Nephron progenitor cell (in vitro differentiated cells): ENCODE measurements around the gene ZNF584.
"Not testable (repeated sequence)": the region's sequence is repeated elsewhere in the genome, so short reads cannot be mapped to it uniquely, and the experiment has no call there.

Experiments
- DNase-seq: peaks from one replicate; pipeline ENCODE4 v3.0.0; 2021
- H3K27ac Mint-ChIP-seq: 2 replicates; pipeline ENCODE4 v1.8.0; 2021; ENCODE audit warnings: mild to moderate bottlenecking, moderate library complexity, mixed read lengths
- H3K27me3 Mint-ChIP-seq: 2 replicates; pipeline ENCODE4 v1.8.0; 2021; ENCODE audit warnings: mild to moderate bottlenecking, low read depth, mixed read lengths; ENCODE audit not compliant: poor library complexity
- H3K36me3 Mint-ChIP-seq: 2 replicates; pipeline ENCODE4 v1.8.0; 2021; ENCODE audit warnings: low read depth, mixed read lengths
- H3K4me1 Mint-ChIP-seq: 2 replicates; pipeline ENCODE4 v1.8.0; 2021; ENCODE audit warnings: mixed read lengths
- H3K4me3 Mint-ChIP-seq: 2 replicates; pipeline ENCODE4 v1.8.0; 2021; ENCODE audit warnings: mild to moderate bottlenecking, moderate library complexity, mixed read lengths
- H3K9me3 Mint-ChIP-seq: 2 replicates; pipeline ENCODE4 v1.8.0; 2021; ENCODE audit warnings: mild to moderate bottlenecking, moderate library complexity, mixed read lengths
- TF ChIP-seq, protein P1 (sequence below): fragments of 200-600 bp; sonication (generic); IDR thresholded peaks from 2 replicates; pipeline ENCODE4 v1.5.0; 2021; ENCODE audit warnings: antibody characterized with exemption

ZNF584 gene

DNA sequence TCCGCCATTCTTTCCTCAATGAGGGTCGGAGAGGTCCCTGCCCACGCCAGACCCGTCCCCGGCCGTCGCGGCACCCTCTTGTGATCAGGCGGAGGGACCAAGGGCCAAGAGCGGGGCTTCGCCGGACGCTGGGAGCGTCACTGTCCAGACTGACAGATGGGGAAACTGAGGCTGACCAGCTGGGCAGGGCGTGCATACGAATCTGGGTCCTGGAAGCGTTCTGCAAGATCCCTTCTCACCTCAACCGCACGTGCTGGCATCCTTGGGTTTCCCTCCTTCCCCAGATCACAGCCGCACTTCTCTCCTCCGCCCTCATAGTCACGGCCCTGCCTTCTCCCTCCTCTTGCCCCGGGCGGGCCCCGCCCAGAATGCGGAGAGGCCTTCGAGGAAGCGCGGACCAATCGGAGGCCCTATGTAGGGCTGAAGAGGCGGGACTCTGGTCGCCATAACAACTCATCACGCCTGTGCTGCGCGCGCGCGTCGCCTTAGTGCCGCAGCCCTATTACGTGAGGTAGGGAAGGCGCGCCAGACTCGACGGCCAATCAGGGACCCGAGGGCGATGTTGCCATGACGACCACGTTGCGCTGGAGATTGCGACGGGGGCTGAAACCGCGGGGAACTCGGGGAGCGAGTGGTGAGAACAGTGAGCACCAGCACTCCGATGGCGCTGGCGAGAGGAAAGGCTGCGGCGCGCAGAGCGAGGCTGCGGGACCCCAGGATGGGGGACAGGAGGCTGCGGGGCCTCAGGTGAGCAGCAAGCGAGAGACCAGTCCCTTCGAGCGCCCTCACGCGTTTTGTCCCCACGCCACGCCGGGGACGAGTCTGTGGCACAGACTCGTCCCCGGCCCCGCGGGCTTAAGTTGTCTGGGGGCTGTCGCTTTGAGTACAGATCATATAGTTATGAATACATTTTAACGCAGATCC is 7.3 kb upstream of the ZNF584 start:
- Mint-ChIP-seq H3K36me3 (peaks cover 20% of the 10 kb centered on the region), H3K27me3 (peaks cover 12% of the 10 kb centered on the region), H3K4me1 (peaks cover 22% of the 10 kb centered on the region), H3K4me3 (peak overlapping the region; percentile 96), H3K9me3 (peaks cover 19% of the 10 kb centered on the region), H3K27ac (peak overlapping the region; percentile 98)
- TF ChIP-seq, protein P1, sequence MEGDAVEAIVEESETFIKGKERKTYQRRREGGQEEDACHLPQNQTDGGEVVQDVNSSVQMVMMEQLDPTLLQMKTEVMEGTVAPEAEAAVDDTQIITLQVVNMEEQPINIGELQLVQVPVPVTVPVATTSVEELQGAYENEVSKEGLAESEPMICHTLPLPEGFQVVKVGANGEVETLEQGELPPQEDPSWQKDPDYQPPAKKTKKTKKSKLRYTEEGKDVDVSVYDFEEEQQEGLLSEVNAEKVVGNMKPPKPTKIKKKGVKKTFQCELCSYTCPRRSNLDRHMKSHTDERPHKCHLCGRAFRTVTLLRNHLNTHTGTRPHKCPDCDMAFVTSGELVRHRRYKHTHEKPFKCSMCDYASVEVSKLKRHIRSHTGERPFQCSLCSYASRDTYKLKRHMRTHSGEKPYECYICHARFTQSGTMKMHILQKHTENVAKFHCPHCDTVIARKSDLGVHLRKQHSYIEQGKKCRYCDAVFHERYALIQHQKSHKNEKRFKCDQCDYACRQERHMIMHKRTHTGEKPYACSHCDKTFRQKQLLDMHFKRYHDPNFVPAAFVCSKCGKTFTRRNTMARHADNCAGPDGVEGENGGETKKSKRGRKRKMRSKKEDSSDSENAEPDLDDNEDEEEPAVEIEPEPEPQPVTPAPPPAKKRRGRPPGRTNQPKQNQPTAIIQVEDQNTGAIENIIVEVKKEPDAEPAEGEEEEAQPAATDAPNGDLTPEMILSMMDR, result no peak
- peak; percentile 99 for DNase-seq

DNA sequence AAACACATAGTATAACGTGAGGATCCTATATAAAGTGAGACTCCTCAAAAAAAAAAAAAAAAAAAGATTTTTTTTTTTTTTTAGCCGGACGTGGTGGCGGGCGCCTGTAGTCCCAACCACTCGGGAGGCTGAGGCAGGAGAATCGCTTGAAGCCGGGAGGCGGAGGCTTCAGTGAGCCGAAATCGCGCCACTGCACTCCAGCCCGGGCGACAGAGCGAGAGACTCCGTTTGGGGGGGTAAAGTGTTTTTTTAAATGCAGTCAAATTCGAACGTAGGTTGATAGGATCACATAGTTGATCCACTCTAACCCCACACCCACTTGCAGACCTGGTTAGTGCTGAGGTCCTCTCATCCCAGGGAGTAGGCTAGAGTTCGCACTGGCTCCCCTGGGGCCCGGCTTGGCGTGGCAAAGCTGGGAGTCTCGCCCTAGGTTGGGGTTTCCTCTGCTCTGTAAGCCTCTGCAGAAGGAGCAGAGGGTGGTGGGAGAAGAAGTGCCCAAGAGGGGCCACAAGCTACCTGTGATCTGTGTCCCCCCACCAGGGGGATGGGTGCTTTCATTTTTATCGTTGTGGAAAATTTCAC is 6.5 kb upstream of the ZNF584 start:
- no peak for DNase-seq
- H3K4me3 Mint-ChIP-seq, result peak overlapping the region; percentile 96
- no peak overlapping the region for H3K27ac Mint-ChIP-seq
- TF ChIP-seq, protein P1, result no peak
- H3K4me1 Mint-ChIP-seq, result peaks cover 29% of the 10 kb centered on the region
- H3K27me3 Mint-ChIP-seq, result peaks cover 12% of the 10 kb centered on the region
- peaks cover 27% of the 10 kb centered on the region for H3K9me3 Mint-ChIP-seq
- H3K36me3 Mint-ChIP-seq, result peaks cover 28% of the 10 kb centered on the region

DNA sequence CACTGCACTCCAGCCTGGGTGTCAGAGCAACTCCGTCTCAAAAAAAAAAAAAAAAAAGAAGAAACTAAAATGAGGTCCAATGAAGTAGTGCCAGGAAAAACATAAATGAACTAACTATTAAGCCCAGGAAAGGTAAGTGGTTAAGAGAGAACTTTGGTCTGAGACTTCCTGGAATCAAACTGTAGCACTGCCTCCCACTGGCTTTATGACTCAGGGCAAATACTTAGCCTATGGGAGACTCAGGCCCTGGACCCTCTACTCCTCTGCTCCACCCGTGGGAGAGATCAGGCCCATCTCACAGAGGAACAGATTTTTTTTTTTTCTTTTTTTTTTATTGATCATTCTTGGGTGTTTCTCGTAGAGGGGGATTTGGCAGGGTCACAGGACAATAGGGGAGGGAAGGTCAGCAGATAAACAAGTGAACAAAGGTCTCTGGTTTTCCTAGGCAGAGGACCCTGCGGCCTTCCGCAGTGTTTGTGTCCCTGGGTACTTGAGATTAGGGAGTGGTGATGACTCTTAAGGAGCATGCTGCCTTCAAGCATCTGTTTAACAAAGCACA is 4.5 kb upstream of the ZNF584 start:
- Mint-ChIP-seq H3K4me1 (peaks cover 44% of the 10 kb centered on the region), H3K9me3 (peaks cover 32% of the 10 kb centered on the region), H3K27ac (peak overlapping the region; percentile 36), H3K36me3 (peaks cover 31% of the 10 kb centered on the region)
- H3K4me3 Mint-ChIP-seq, H3K27me3 Mint-ChIP-seq, DNase-seq: not testable (repeated sequence)

DNA sequence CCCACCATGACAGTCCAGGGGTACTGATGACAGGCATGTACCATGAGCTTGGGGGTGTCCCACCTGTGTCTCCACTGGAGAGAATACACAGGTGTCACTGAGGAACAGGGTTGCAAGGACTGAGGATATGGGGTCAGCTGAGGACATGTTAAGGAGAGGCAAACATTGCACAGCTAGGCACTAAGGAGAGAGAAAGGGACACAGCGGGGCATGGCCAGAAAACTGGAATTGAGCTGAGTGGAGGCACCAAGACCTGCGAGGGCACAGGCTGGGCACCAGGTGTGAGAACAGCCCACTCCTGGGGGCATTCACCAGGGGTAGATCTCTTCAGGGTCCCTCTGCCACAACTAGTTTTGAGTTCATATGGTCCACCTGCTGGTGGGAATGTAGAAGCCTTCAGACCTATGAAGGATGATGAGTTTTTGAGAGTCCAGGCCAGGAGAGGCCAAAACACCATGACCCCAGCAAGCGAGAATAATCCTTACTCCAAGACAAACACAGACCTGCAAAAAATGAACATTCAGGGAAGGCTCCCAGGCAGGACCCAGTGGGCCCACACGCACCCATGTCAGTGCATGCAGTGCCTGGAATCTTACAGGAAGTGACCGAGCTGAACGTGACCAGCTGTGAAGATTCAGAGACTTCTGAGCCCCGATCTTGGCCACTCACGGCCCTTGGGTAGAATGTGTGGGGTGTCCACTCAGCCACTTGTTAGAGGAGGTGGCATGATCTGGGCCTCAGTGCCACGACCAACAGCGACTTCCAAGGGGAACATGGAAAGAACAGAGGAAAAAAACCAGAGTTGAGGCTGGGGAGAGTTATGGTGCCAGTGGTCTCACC is 1.4 kb upstream of the ZNF584 start:
- H3K4me3 Mint-ChIP-seq, result peak overlapping the region; percentile 87
- peaks cover 35% of the 10 kb centered on the region for H3K4me1 Mint-ChIP-seq

DNA sequence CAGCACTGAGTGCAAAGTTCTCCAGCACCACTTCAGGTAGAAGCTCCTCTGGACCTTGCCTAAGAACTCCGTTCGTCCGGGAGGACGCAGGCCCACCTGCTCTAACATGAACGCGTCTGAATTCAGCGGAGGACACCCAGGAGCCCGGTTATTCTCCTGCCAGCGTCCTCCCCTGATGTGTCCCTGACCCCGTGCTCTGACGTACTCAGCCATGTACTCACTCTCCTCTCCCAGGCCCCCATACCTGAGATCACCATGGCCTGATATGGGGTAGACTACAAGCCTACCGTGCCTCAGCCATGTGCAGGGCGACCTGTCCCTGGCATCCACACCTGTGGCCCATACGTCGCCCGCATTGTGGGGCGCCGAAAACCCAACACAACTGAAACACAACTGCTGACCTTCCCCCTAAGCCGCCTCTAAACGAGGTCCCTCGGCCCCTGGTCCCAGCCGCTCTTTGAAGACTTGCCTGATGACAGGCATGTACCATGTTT is 744 bp upstream of the ZNF584 start:
- H3K4me1 Mint-ChIP-seq, result peaks cover 35% of the 10 kb centered on the region
- no peaks in the 10 kb centered on the region for H3K27me3 Mint-ChIP-seq
- TF ChIP-seq, protein P1, result no peak
- peak overlapping the region; percentile 87 for H3K4me3 Mint-ChIP-seq
- peak; percentile 22 for DNase-seq
- peaks cover 33% of the 10 kb centered on the region for H3K9me3 Mint-ChIP-seq
- peaks cover 45% of the 10 kb centered on the region for H3K36me3 Mint-ChIP-seq
- H3K27ac Mint-ChIP-seq, result peak overlapping the region; percentile 99

More for the DNA sequence above, 1.4 kb upstream of the ZNF584 start:
- peaks cover 40% of the 10 kb centered on the region for H3K36me3 Mint-ChIP-seq
- H3K27ac Mint-ChIP-seq, result peak overlapping the region; percentile 99
- DNase-seq, result no peak
- TF ChIP-seq, protein P1, result no peak
- no peaks in the 10 kb centered on the region for H3K27me3 Mint-ChIP-seq
- H3K9me3 Mint-ChIP-seq, result peaks cover 28% of the 10 kb centered on the region
